ENCODE data around the gene BCAS1. TPM values are rescaled to one million over a fixed set of nuclear protein-coding genes. Genes with fewer than 3 reads are reported as not detected.

BCAS1 gene
- total and polyA plus RNA-seq, 10 of the 15 experiments (the other 5 are each of a cell fraction or from before 2014, with no cell fraction given): 0.21 to 1.4 (median 0.55) TPM

- FAIRE-seq (no peak), DNase-seq (ENCODE audit: low read depth, low spot score) (no peak), ATAC-seq (no peak)
- Histone ChIP-seq H3K4me2 (ENCODE audit: control insufficient read depth, insufficient read depth) (no peak overlapping the region), H3K4me1 (ENCODE audit: control insufficient read depth, insufficient read depth, low read length) (peaks cover 13% of the 10 kb centered on the region; the same call in 1 of the 2 replicates), H3K79me2 (ENCODE audit: control insufficient read depth, insufficient read depth, low read length) (no peaks in the 10 kb centered on the region), H2AFZ (ENCODE audit: control insufficient read depth, low read depth, low read length) (no peak overlapping the region), H3K9ac (ENCODE audit: control insufficient read depth, insufficient read depth, low read length) (no peak overlapping the region), H3K36me3 (ENCODE audit: control insufficient read depth in 2 of 2, insufficient read depth in 2 of 2, low read length in 1 of 2) (no peaks in the 10 kb centered on the region), H4K20me1 (ENCODE audit: control insufficient read depth, insufficient read depth) (no peaks in the 10 kb centered on the region), H3K4me3 (no peak overlapping the region), H3K9me3 (replicated peaks; ENCODE audit: control insufficient read depth, insufficient read depth, low read length) (peaks cover 4% of the 10 kb centered on the region; the same call in 2 of the 3 replicates), H3K27me3 (replicated peaks in 1 of 2; ENCODE audit: control insufficient read depth in 2 of 2, insufficient read depth in 2 of 2, low read length in 1 of 2) (no peaks in the 10 kb centered on the region), H3K27ac (ENCODE audit: control insufficient read depth, insufficient read depth) (no peak overlapping the region)
- TF ChIP-seq BMI1 (IDR thresholded peaks at IDR 0.05; ENCODE audit: borderline replicate concordance): no peak
- TF ChIP-seq ETV6 (conservative IDR thresholded peaks at IDR 0.05 in 1 of 2, IDR thresholded peaks at IDR 0.05 in 1 of 2; ENCODE audit: borderline replicate concordance in 1 of 2, low read depth in 1 of 2): peak in 1 of 2 experiments; percentile 90; a peak in 1 of 4 replicates
- intact Hi-C loops (cut with micrococcal nuclease; ENCODE audit: unreplicated experiment): no loop called here
- ChIA-PET CTCF (no interaction called here), RAD21 (ENCODE audit: unreplicated experiment) (no interaction called here), POLR2A (no interaction called here), SMC1A (ENCODE audit: uncharacterized antibody, unreplicated experiment) (no interaction called here)
- no TSS peak for BruUV-seq (replicated peaks)
- in situ Hi-C loops (cut with MboI): no loop called here
Measured at GRCh38 chr20:54000262-54000661, 70.1 kb downstream of the BCAS1 start.

GRCh38 chr20:53999077-53999476 lies 71.3 kb downstream of the BCAS1 start:
- intact Hi-C loops (cut with micrococcal nuclease; ENCODE audit: unreplicated experiment): no loop called here
- H3K27me3 ChIP-seq (replicated peaks in 1 of 2; ENCODE audit: control insufficient read depth in 2 of 2, insufficient read depth in 2 of 2, low read length in 1 of 2): no peaks in the 10 kb centered on the region
- ChIA-PET RAD21 (ENCODE audit: unreplicated experiment) (no interaction called here), SMC1A (ENCODE audit: uncharacterized antibody, unreplicated experiment) (no interaction called here), CTCF (no interaction called here), POLR2A (no interaction called here)
- no peak overlapping the region for H3K9ac ChIP-seq (ENCODE audit: control insufficient read depth, insufficient read depth, low read length)
- FAIRE-seq (no peak), ATAC-seq (no peak), DNase-seq (ENCODE audit: low read depth, low spot score) (no peak)
- H2AFZ ChIP-seq (ENCODE audit: control insufficient read depth, low read depth, low read length): no peak overlapping the region
- no peak overlapping the region for H3K4me3 ChIP-seq
- H3K27ac ChIP-seq (ENCODE audit: control insufficient read depth, insufficient read depth): no peak overlapping the region
- TF ChIP-seq ETV6 (conservative IDR thresholded peaks at IDR 0.05 in 1 of 2, IDR thresholded peaks at IDR 0.05 in 1 of 2; ENCODE audit: borderline replicate concordance in 1 of 2, low read depth in 1 of 2) (0 out of 4 replicates have a peak, but pooled peaks of 1 of the 2 experiments have one; percentile 81), PKNOX1 (IDR thresholded peaks at IDR 0.05) (no peak), NFXL1 (IDR thresholded peaks at IDR 0.05; ENCODE audit: borderline replicate concordance) (peak; percentile 62; the same call in 1 of the 2 replicates), MTA3 (IDR thresholded peaks at IDR 0.05; ENCODE audit: borderline replicate concordance, low read length) (no peak), ZNF274 (IDR thresholded peaks at IDR 0.05; ENCODE audit: insufficient read depth, insufficient read length) (no peak)
- 99% methylated on average over 3 of the region's 3 CpGs for WGBS (ENCODE audit: insufficient coverage, insufficient replicate concordance, low lambda C conversion rate, missing lambda C conversion rate)
- H3K4me2 ChIP-seq (ENCODE audit: control insufficient read depth, insufficient read depth): no peak overlapping the region
- BruUV-seq (replicated peaks): no TSS peak
- peaks cover 4% of the 10 kb centered on the region; the same call in 2 of the 3 replicates for H3K9me3 ChIP-seq (replicated peaks; ENCODE audit: control insufficient read depth, insufficient read depth, low read length)
- in situ Hi-C loops (cut with MboI): no loop called here
- peaks cover 2% of the 10 kb centered on the region; the same call in 1 of the 2 replicates for H3K4me1 ChIP-seq (ENCODE audit: control insufficient read depth, insufficient read depth, low read length)
- no peaks in the 10 kb centered on the region for H3K36me3 ChIP-seq (ENCODE audit: control insufficient read depth in 2 of 2, insufficient read depth in 2 of 2, low read length in 1 of 2)
- H4K20me1 ChIP-seq (ENCODE audit: control insufficient read depth, insufficient read depth): no peaks in the 10 kb centered on the region
- H3K79me2 ChIP-seq (ENCODE audit: control insufficient read depth, insufficient read depth, low read length): no peaks in the 10 kb centered on the region
